Panc1 (cell line): ENCODE measurements around the gene ITM2B. TPM values are rescaled to one million over a fixed set of nuclear protein-coding genes. Genes with fewer than 3 reads are reported as not detected.

Experiments
- ATAC-seq: fragments of 200-7000 bp; cut with Tn5 transposase; 2 replicates; pipeline ENCODE4 v1.9.1; 2020; ENCODE audit warnings: mild to moderate bottlenecking, moderate library complexity
- BruUV-seq: library from RNA; stranded (reverse); fragments of 400-500 nt; replicated peaks from 2 replicates; lab custom pipeline; 2021; lab: Mats Ljungman, UMichigan
- CTCF ChIA-PET: fragments of 300-600 bp; sonication (Branson Sonifier 250); formaldehyde crosslinking; loops from one replicate; lab custom pipeline; 2022; ENCODE audit warnings: antibody characterized with exemption; lab: Charles Lee
- POLR2A ChIA-PET: fragments of 300-600 bp; sonication (Branson Sonifier 250); formaldehyde crosslinking; loops from one replicate; lab custom pipeline; 2022; ENCODE audit warnings: antibody characterized with exemption; lab: Charles Lee
- DNase-seq: peaks from one replicate; pipeline ENCODE4 v3.0.0-alpha.2; 2010; ENCODE audit warnings: low read depth, low spot score
- H3K27ac ChIP-seq: 2 replicates; pipeline ENCODE4 v1.5.1; 2011; ENCODE audit warnings: mild to moderate bottlenecking, low read length, inconsistent platforms
- H3K27me3 ChIP-seq: fragments of 200-500 bp; sonication (Bioruptor generic); 2 replicates; pipeline ENCODE4 v1.6.0; 2014; ENCODE audit warnings: low read length, inconsistent platforms; ENCODE audit not compliant: control insufficient read depth, insufficient read depth
- H3K36me3 ChIP-seq: fragments of 200-500 bp; sonication (Bioruptor generic); 2 replicates; pipeline ENCODE4 v1.5.1; 2014; ENCODE audit warnings: inconsistent platforms, mild to moderate bottlenecking, low read length, moderate library complexity; ENCODE audit not compliant: control insufficient read depth, insufficient read depth
- H3K4me1 ChIP-seq: 2 replicates; pipeline ENCODE4 v1.5.1; 2011; ENCODE audit warnings: inconsistent platforms, mild to moderate bottlenecking, low read length, moderate library complexity; ENCODE audit not compliant: control insufficient read depth, insufficient read depth
- H3K4me3 ChIP-seq, 2 experiments: 2 replicates each; pipeline ENCODE4 v1.5.1; 2011 to 2012; ENCODE audit warnings: low read depth in 2 of 2, low read length in 2 of 2, mild to moderate bottlenecking in 2 of 2, inconsistent platforms in 1 of 2, moderate library complexity in 1 of 2
- H3K9me3 ChIP-seq: fragments of 200-500 bp; sonication (Bioruptor generic); 2 replicates; pipeline ENCODE4 v1.5.1; 2014; ENCODE audit warnings: low read depth, mild to moderate bottlenecking, inconsistent platforms, low read length, moderate library complexity; ENCODE audit not compliant: control insufficient read depth, insufficient read depth
- CTCF ChIP-seq: fragments of 450-650 bp; IDR thresholded peaks from 2 replicates; pipeline ENCODE4 v1.5.1; 2017; ENCODE audit warnings: mild to moderate bottlenecking
- POLR2AphosphoS5 ChIP-seq: IDR thresholded peaks from 2 replicates; pipeline ENCODE4 v1.6.1; 2012; ENCODE audit warnings: mild to moderate bottlenecking, low read depth, low read length, moderate library complexity
- REST ChIP-seq, 2 experiments: IDR thresholded peaks; 2 replicates each; pipeline ENCODE4 v1.6.1; 2011 to 2012; ENCODE audit warnings: low read depth in 2 of 2, control low read depth in 1 of 2, low read length in 1 of 2, mild to moderate bottlenecking in 1 of 2, moderate library complexity in 1 of 2; ENCODE audit not compliant: insufficient read depth in 1 of 2
- SIN3A ChIP-seq: IDR thresholded peaks from 2 replicates; pipeline ENCODE4 v1.6.1; 2012; ENCODE audit warnings: low read depth, mild to moderate bottlenecking, low read length, moderate library complexity, borderline replicate concordance; ENCODE audit not compliant: insufficient read depth
- TCF7L2 ChIP-seq: IDR thresholded peaks from 2 replicates; pipeline ENCODE4 v1.6.1; 2011; ENCODE audit warnings: mild to moderate bottlenecking, low read depth, low read length, inconsistent platforms
- in situ Hi-C: cut with HindIII; loops from 2 replicates; pipeline ENCODE4 v1.10.0; 2016; ENCODE audit warnings: low sequenced_read_pairs, low pct_unique_long_range_greater_than_20kb
- intact Hi-C: fragments of 100-400 bp; cut with micrococcal nuclease; formaldehyde crosslinking; loops from one replicate; pipeline ENCODE4 v1.10.0; 2022; ENCODE audit not compliant: unreplicated experiment
- total RNA-seq: library from RNA; stranded (reverse); gene quantifications from one replicate; pipeline ENCODE4 v1.2.1, GENCODE V29; 2021; ENCODE audit not compliant: unreplicated experiment

The ITM2B gene
- total RNA-seq, 1 experiment from 2014 or later, result 156 TPM

GRCh38 chr13:48194379-48194754 is 38.6 kb upstream of the ITM2B start:
- Histone ChIP-seq H3K4me1 (no peaks in the 10 kb centered on the region), H3K9me3 (no peaks in the 10 kb centered on the region), H3K27ac (no peak overlapping the region), H3K4me3 (no peak overlapping the region), H3K36me3 (no peaks in the 10 kb centered on the region), H3K27me3 (no peaks in the 10 kb centered on the region)
- no TSS peak for BruUV-seq
- in situ Hi-C loops (no loop called here), intact Hi-C loops (no loop called here)
- POLR2A ChIA-PET, result no interaction called here
- CTCF ChIA-PET, result no interaction called here
- DNase-seq (no peak), ATAC-seq (no peak)
- TF ChIP-seq TCF7L2 (no peak), POLR2AphosphoS5 (no peak), REST (IDR thresholded peaks at IDR 0.05; ENCODE audit: insufficient read depth in 1 of 2, low read depth in 2 of 2, low read length in 1 of 2) (no peak), SIN3A (no peak), CTCF (no peak)

GRCh38 chr13:48199404-48199946 is 33.5 kb upstream of the ITM2B start:
- no TSS peak for BruUV-seq
- ChIA-PET POLR2A (no interaction called here), CTCF (no interaction called here)
- DNase-seq (no peak), ATAC-seq (no peak)
- intact Hi-C loops (no loop called here), in situ Hi-C loops (no loop called here)
- no peaks in the 10 kb centered on the region for H3K9me3 ChIP-seq
- H3K4me3 ChIP-seq, result no peak overlapping the region
- no peaks in the 10 kb centered on the region for H3K36me3 ChIP-seq
- TF ChIP-seq SIN3A (no peak), TCF7L2 (no peak), REST (IDR thresholded peaks at IDR 0.05; ENCODE audit: insufficient read depth in 1 of 2, low read depth in 2 of 2, low read length in 1 of 2) (no peak), CTCF (no peak), POLR2AphosphoS5 (no peak)
- H3K27me3 ChIP-seq, result no peaks in the 10 kb centered on the region
- no peaks in the 10 kb centered on the region for H3K4me1 ChIP-seq
- H3K27ac ChIP-seq, result no peak overlapping the region
